Gastroesophageal sphincter (tissue), 4 donors: ENCODE data around the gene MC1R. TPM values are rescaled to one million over a fixed set of nuclear protein-coding genes. Genes with fewer than 3 reads are reported as not detected.

ENCODE experiments used
- ATAC-seq: fragments of 150-250 bp; one replicate; pipeline ENCODE4 v1.9.1; 2016; ENCODE audit warnings: mild to moderate bottlenecking, moderate library complexity
- H3K27ac ChIP-seq, 4 donors: fragments of 200-600 bp; sonication (generic) in 3 of 4; 1 replicate in 3 of 4; 2 replicates in 1 of 4; pipeline ENCODE4 v1.5.1; 2016 to 2019
- H3K27me3 ChIP-seq: fragments of 200-600 bp; sonication (generic); one replicate; pipeline ENCODE4 v1.5.1; 2019
- H3K36me3 ChIP-seq, 2 donors: fragments of 200-600 bp; sonication (generic); one replicate each; pipeline ENCODE4 v1.5.1; 2019; ENCODE audit warnings: control low read depth in 1 of 2
- H3K4me1 ChIP-seq, 3 donors: fragments of 200-600 bp; sonication (generic); 1 replicate in 2 of 3; 2 replicates in 1 of 3; pipeline ENCODE4 v1.5.1; 2016 to 2019; ENCODE audit warnings: control low read depth in 2 of 3
- H3K4me3 ChIP-seq, 2 donors: fragments of 200-600 bp; sonication (generic); one replicate each; pipeline ENCODE4 v1.5.1; 2019; ENCODE audit warnings: mild to moderate bottlenecking in 1 of 2, moderate library complexity in 1 of 2
- H3K9me3 ChIP-seq, 3 donors: fragments of 200-600 bp; sonication (generic); one replicate each; pipeline ENCODE4 v1.5.1; 2017 to 2019; ENCODE audit warnings: control low read depth in 2 of 3
- EP300 ChIP-seq: sonication (generic); formaldehyde crosslinking; IDR thresholded peaks from one replicate; pipeline ENCODE4 v1.6.1; 2017; ENCODE audit warnings: antibody characterized with exemption, mild to moderate bottlenecking
- POLR2A ChIP-seq, 2 donors: fragments of 450-650 bp; IDR thresholded peaks; one replicate each; pipeline ENCODE4 v1.6.1; 2017; ENCODE audit warnings: antibody characterized with exemption in 2 of 2, mild to moderate bottlenecking in 2 of 2, moderate library complexity in 1 of 2
- POLR2AphosphoS5 ChIP-seq: sonication (generic); formaldehyde crosslinking; IDR thresholded peaks from one replicate; pipeline ENCODE4 v1.6.1; 2017; ENCODE audit warnings: antibody characterized with exemption
- WGBS, 2 donors: methylation state at CpG; one replicate each; pipeline ENCODE4 v1.1.5; 2018; ENCODE audit warnings: low coverage in 1 of 2; 5-methylcytosine and 5-hydroxymethylcytosine counted together
- total RNA-seq, 4 donors: library from RNA; depleted of rRNA; stranded (reverse); fragments of >200 nt; gene quantifications; one replicate each; pipeline ENCODE4 v1.1.0, GENCODE V29; 2016
- TF ChIP-seq, protein P1 (sequence below), 4 experiments: fragments of 200-600 bp in 2 of 4; fragments of 450-650 bp in 2 of 4; sonication (generic) in 1 of 4; IDR thresholded peaks; one replicate each; pipeline ENCODE4 v1.5.1; 2017 to 2019; ENCODE audit warnings: antibody characterized with exemption in 4 of 4, mild to moderate bottlenecking in 2 of 4, moderate library complexity in 2 of 4

The MC1R gene
- total RNA-seq, result 1 to 10 TPM; 1.0 to 7.3 (median 3.6) TPM

DNA sequence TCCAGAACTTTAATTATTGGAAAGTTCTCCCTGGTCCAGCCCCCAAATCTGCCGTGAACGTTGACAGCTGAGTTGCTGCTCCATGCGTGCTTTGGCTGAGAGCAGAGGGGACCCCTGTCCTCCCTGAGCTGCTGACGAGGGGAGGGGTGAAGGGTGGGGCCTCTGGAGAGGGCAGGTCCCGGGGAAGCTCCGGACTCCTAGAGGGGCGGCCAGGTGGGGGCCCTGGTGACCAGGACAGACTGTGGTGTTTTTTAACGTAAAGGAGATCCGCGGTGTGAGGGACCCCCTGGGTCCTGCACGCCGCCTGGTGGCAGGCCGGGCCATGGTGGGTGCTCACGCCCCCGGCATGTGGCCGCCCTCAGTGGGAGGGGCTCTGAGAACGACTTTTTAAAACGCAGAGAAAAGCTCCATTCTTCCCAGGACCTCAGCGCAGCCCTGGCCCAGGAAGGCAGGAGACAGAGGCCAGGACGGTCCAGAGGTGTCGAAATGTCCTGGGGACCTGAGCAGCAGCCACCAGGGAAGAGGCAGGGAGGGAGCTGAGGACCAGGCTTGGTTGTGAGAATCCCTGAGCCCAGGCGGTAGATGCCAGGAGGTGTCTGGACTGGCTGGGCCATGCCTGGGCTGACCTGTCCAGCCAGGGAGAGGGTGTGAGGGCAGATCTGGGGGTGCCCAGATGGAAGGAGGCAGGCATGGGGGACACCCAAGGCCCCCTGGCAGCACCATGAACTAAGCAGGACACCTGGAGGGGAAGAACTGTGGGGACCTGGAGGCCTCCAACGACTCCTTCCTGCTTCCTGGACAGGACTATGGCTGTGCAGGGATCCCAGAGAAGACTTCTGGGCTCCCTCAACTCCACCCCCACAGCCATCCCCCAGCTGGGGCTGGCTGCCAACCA is at the start of gene MC1R:
MC1R (plus strand) TSS at position 410 of the 895 bp plus-strand sequence; CDS start at position 807, 397 bp downstream.
- TF ChIP-seq EP300 (no peak), POLR2A (IDR thresholded peaks at IDR 0.05) (no peak)
- TF ChIP-seq, protein P1, sequence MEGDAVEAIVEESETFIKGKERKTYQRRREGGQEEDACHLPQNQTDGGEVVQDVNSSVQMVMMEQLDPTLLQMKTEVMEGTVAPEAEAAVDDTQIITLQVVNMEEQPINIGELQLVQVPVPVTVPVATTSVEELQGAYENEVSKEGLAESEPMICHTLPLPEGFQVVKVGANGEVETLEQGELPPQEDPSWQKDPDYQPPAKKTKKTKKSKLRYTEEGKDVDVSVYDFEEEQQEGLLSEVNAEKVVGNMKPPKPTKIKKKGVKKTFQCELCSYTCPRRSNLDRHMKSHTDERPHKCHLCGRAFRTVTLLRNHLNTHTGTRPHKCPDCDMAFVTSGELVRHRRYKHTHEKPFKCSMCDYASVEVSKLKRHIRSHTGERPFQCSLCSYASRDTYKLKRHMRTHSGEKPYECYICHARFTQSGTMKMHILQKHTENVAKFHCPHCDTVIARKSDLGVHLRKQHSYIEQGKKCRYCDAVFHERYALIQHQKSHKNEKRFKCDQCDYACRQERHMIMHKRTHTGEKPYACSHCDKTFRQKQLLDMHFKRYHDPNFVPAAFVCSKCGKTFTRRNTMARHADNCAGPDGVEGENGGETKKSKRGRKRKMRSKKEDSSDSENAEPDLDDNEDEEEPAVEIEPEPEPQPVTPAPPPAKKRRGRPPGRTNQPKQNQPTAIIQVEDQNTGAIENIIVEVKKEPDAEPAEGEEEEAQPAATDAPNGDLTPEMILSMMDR (IDR thresholded peaks at IDR 0.05), result peak in 3 of 4 experiments; percentile 22 to 43 (median 40)
- peaks cover 57% of the 10 kb centered on the region for H3K27me3 ChIP-seq
- peaks cover 0 to under 1% of the 10 kb centered on the region in 2 donors for H3K36me3 ChIP-seq
- no peaks in the 10 kb centered on the region for H3K9me3 ChIP-seq
- no peak for ATAC-seq
- peak within 1 kb of the TSS in 2 of 4 donors; percentile 27 to 41 for H3K27ac ChIP-seq
- peaks cover 0 to 51% (median 37%) of the 10 kb centered on the region in 3 donors for H3K4me1 ChIP-seq
- WGBS, 2 donors, result 0% methylated on average over 6 of the region's 23 CpGs; no CpG with 5 or more reads in 1 of the 2 donors
- H3K4me3 ChIP-seq, result peak within 1 kb of the TSS in 1 of 2 donors; percentile 40

DNA sequence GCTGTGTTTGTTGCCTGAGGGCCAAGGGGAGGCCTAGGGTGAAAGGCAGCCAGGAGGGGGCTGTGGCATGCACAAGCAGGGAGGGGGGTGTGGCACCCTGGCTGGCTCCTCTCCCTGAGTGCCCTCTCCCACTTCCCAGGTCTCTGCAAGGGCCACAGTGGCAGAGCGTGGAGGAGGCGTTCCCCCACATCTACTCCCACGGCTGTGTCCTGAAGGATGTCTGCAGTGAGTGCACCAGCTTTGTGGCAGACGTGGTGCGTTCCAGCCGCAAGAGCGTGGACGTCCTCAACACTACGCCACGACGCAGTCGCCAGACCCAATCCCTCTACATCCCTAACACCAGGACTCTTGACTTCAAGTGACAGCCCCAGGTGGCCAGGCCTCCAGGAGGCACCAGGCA is 48.8 kb upstream of the MC1R start:
- H3K27ac ChIP-seq, result no peak overlapping the region
- peaks cover 0 to 19% (median 9%) of the 10 kb centered on the region in 3 donors for H3K4me1 ChIP-seq
- no peaks in the 10 kb centered on the region for H3K27me3 ChIP-seq
- H3K4me3 ChIP-seq, result no peak overlapping the region
- 65 to 88% methylated on average over 5 to 9 of the region's 12 CpGs for WGBS, 2 donors
- no peak for TF ChIP-seq POLR2AphosphoS5
- no peak for TF ChIP-seq EP300
- no peak for TF ChIP-seq POLR2A (IDR thresholded peaks at IDR 0.05)
- TF ChIP-seq, protein P1 (IDR thresholded peaks at IDR 0.05), result no peak
- ATAC-seq, result no peak
- peaks cover 0 to 12% (median 0%) of the 10 kb centered on the region in 3 donors for H3K9me3 ChIP-seq
- H3K36me3 ChIP-seq, result peaks cover 0 to 13% of the 10 kb centered on the region in 2 donors

DNA sequence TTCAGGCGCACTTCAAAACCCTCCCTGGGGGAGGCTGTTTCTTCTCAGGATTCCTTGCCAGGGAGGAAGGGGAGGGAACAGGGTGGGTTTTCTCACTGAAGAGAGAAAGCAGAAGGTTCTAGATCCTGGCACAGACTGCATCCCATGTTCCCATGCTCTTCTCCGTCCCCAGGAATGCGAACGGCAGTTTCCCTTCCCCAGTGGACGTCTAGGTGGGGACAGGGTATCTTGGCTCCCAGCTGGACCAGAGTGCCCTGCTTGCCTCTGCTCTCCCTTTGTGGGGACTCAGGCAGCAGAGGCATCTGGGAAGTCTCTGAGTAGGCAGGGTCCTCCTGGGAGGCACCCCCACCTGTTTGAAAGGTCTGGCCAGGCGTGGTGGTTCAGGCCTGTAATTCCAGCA is 48.2 kb upstream of the MC1R start:
- no peak overlapping the region for H3K27ac ChIP-seq
- ATAC-seq, result no peak
- H3K27me3 ChIP-seq, result no peaks in the 10 kb centered on the region
- peaks cover 0 to 24% (median 11%) of the 10 kb centered on the region in 3 donors for H3K4me1 ChIP-seq
- 83 to 100% methylated on average over 1 to 4 of the region's 6 CpGs for WGBS, 2 donors
- no peak overlapping the region for H3K4me3 ChIP-seq
- TF ChIP-seq EP300, result no peak
- TF ChIP-seq, protein P1 (IDR thresholded peaks at IDR 0.05), result no peak
- TF ChIP-seq POLR2AphosphoS5, result no peak
- no peak for TF ChIP-seq POLR2A (IDR thresholded peaks at IDR 0.05)
- peaks cover 0 to 12% (median 0%) of the 10 kb centered on the region in 3 donors for H3K9me3 ChIP-seq
- H3K36me3 ChIP-seq, result peaks cover 0 to 15% of the 10 kb centered on the region in 2 donors

DNA sequence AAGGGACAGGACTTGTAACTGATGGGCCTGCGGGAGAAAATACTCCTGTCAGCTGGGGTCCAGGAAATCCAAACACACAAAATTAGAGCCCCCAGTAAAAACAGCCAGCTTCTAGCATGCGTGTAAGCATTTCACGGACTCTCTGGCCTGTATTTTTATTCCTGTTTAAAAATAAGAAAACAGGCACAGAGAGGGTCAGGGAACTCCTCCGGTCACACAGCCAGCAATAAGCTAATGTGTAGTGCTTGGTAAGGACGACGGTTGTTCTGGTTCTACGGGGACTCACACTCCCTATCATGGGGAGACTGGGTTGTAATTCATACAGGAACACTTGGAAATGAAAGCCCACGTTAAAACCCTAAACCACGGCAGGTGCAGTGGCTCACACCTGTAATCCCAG is 46.8 kb upstream of the MC1R start:
- Histone ChIP-seq H3K36me3 (peaks cover 0 to 15% of the 10 kb centered on the region in 2 donors), H3K27me3 (no peaks in the 10 kb centered on the region), H3K9me3 (peaks cover 0 to 12% (median 0%) of the 10 kb centered on the region in 3 donors), H3K4me1 (peaks cover 0 to 35% (median 11%) of the 10 kb centered on the region in 3 donors), H3K4me3 (no peak overlapping the region), H3K27ac (no peak overlapping the region)
- ATAC-seq, result no peak
- 88 to 100% methylated on average over 1 to 9 of the region's 9 CpGs for WGBS, 2 donors
- no peak for TF ChIP-seq POLR2A (IDR thresholded peaks at IDR 0.05)
- TF ChIP-seq POLR2AphosphoS5, result no peak
- TF ChIP-seq EP300, result no peak
- TF ChIP-seq, protein P1 (IDR thresholded peaks at IDR 0.05), result no peak
